AG09319 (cell line): ENCODE measurements around the gene TMEM45A.

Experiments used
- DNase-seq: peaks from one replicate; pipeline ENCODE4 v3.0.0-alpha.2; 2010; ENCODE audit warnings: low read depth; ENCODE audit errors: extremely low read depth
- TF ChIP-seq, protein P1 (sequence below): IDR thresholded peaks from 2 replicates; pipeline ENCODE4 v1.5.1; 2011; ENCODE audit warnings: low read depth, mild to moderate bottlenecking, inconsistent platforms, low read length, moderate library complexity

TMEM45A gene

DNA sequence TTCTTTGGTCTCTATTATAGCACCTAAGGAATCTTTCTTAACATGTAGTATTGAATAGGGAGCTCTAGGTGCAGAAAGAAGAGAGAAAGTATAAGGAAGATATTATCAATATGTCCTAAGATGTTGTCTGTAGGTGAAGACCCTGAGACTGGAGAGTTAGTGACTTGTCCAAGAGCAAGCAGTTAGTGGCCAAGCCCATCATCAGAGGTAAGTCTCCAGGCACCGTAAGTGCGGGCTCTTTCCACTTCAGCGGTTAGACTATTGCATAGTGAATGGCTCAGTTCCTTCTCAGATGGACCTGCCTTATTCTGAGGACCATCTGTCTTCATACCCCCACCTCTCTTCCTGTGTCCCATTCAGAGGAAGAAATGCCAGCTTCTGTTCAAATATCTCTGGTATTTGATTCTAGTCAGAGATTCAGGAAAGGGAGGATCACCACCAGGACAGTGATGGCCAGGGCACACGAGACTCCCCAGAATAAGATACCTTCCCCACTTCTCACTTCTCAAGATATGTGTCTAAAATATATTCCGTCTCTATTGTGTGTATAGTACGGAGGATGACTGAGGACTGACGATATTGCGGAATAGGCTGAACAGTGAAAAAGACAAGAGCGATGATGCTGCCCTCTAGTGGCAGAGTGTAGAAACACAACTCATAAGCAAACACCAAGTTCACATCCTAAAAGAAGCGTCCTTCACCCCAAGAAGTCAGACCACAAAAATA is 97.9 kb downstream of the TMEM45A start:
- TF ChIP-seq, protein P1, sequence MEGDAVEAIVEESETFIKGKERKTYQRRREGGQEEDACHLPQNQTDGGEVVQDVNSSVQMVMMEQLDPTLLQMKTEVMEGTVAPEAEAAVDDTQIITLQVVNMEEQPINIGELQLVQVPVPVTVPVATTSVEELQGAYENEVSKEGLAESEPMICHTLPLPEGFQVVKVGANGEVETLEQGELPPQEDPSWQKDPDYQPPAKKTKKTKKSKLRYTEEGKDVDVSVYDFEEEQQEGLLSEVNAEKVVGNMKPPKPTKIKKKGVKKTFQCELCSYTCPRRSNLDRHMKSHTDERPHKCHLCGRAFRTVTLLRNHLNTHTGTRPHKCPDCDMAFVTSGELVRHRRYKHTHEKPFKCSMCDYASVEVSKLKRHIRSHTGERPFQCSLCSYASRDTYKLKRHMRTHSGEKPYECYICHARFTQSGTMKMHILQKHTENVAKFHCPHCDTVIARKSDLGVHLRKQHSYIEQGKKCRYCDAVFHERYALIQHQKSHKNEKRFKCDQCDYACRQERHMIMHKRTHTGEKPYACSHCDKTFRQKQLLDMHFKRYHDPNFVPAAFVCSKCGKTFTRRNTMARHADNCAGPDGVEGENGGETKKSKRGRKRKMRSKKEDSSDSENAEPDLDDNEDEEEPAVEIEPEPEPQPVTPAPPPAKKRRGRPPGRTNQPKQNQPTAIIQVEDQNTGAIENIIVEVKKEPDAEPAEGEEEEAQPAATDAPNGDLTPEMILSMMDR: peak; percentile 80

DNA sequence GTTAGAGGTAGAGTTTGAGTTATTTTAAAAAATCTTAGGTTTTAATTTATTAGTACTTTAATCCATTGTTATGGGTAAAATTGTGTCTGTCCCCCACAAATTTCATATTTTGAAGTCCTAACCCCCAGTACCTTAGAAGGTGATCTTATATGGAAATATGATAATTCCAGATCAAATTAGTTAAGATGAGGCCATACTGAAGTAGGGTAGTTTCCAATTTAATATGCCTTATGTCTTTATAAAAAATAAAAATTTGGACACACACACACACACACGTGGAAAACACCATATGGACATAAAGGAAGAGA is 98.4 kb downstream of the TMEM45A start:
- no peak for DNase-seq
- TF ChIP-seq, protein P1: no peak

More for the DNA sequence above, 97.9 kb downstream of the TMEM45A start:
- DNase-seq: peak; percentile 45

DNA sequence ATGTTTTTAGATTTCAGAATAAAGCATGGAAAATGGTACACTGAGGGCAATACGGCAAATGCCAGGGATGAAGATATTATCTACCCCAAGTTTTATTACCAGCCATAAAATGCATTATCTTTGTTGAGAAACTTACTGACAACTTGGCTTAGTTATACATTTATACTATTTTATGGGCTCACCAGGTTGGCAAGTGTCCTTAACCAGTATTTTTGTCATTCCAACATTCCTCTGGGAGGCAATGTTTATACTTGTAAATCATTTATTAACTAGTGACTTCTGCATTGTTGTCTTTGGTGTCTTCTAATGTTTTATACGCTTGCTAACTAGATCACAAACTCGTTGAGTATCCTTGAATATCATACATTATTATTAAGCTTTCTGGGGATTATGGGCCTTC is 99.0 kb downstream of the TMEM45A start:
- TF ChIP-seq, protein P1: no peak
- DNase-seq: no peak

DNA sequence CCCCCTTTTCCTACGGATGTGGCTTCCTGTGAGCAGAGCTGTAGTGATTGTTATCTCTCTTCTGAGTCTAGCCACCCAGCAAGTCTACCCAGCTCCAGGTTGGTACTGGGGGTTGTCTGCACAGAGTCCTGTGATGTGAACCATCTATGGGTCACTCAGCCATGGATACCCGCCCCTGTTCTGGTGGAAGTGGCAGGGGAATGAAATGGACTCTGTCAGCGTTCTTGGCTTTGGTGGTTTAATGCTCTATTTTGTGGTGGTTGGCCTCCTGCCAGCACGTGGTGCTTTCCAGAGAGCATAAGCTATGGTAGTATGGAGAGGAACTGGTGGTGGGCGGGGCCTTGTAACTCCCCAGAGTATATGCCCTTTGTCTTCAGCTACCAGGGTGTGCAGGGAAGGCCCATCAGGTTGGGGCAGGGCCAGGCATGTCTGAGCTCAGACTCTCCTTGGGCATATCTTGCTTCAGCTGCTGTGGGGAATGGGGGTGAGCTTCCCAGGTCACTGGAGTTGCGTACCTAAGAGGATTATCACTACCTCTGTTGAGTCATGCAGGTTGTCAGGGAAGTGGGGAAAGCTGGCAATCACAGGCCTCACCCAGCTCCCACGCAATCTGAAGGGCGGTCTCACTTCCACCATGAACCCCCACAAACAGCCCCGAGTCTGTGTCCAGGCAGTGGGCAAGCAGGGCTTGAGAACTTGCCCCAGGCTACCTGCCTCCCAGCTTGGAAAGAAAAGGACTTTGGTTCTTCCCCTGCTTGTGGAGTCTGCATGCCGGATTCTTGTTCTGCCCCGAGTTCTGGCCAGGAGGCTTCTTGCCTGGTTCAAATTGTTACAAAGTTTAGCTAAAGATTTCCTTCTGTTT is 108.0 kb downstream of the TMEM45A start:
- TF ChIP-seq, protein P1: no peak
- no peak for DNase-seq

DNA sequence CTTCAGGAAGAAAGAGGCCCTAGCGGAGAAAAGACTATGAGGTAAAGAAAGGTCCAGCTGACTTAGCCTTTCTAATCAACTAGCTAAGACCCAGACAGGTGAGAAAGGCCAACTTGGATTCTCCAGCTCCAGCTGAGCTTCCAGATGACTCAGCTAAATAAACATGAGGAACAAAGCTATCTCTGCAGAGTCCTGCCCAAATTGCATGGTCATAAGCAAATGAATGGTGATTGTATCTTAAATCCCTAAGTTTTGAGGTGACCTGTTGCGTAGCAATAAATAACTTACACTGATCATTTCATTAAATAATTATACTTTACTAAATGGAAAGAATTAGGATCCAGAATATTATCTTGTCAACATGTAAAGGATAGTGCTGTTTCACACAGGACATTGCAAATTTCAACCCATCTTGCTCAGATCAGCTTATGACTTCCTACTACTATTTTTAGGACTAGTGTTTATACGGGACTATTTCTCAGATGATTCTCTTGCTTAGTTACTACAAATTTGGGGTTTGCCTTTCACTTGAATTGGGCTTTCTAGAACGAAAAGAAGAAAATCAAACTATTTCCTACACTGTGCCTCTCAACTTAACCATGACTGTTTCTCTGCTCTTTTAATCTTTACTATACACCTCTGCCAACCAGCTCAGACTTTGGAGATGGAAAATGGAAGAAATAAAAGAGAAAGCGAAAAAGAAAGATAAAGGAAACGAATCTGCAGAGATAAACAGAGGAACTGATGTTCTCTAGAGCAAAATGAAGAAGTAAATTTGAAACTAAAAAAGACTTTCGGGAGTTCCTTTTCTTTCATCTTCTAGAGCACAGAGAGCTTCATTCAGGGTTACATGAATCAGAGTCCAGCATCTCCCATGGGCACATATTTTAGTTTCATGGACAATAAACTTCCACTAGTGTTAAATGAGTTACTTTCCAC is 110.4 kb downstream of the TMEM45A start:
- TF ChIP-seq, protein P1: no peak
- no peak for DNase-seq

DNA sequence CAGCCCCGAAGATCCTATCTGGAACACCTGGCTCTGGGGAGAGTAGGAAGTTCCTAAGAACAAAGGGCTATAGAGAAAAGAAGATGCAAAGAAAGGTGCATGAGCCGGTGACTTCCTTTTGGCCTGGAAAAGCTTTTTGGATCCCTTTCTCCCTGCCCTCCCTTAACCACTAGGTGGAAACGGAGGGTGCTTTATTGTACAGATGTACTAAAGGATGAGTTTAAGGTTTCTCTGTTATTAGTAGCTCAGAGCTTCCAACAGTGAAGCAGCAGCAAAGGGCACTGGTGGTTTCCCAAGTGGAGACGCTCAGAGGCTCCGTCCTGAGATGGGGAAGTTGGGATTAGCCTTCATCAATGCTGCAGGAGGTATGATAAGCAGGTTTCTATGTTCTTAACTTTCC is 111.0 kb downstream of the TMEM45A start:
- peak; percentile 2 for DNase-seq

More for the DNA sequence above, 111.0 kb downstream of the TMEM45A start:
- TF ChIP-seq, protein P1: peak; percentile 61
